ENCODE measurements around the gene DDIAS.
A peak's percentile ranks its signal among the peaks of the same experiment; 100 is the strongest.
"Not testable (repeated sequence)": the region's sequence is repeated elsewhere in the genome, so short reads cannot be mapped to it uniquely, and the experiment has no call there.

The DDIAS gene

GRCh38 chr11:82922396-82923173 lies 21.0 kb downstream of the DDIAS start:
- DNase-seq (ENCODE audit: low read depth in 1 of 2, low spot score in 1 of 2) = not testable (repeated sequence)

- no peak for DNase-seq (ENCODE audit: low read depth in 1 of 2, low spot score in 1 of 2)
These were observed 23.1 kb downstream of the DDIAS start for GRCh38 chr11:82924522-82925224.

GRCh38 chr11:82927264-82927880 lies 25.8 kb downstream of the DDIAS start:
- peak in 1 of 2 donors; percentile 30 for DNase-seq (ENCODE audit: low read depth in 1 of 2, low spot score in 1 of 2)

GRCh38 chr11:82929121-82929520 lies 27.6 kb downstream of the DDIAS start:
- no peak for DNase-seq (ENCODE audit: low read depth in 1 of 2, low spot score in 1 of 2)

- no peak for DNase-seq (ENCODE audit: low read depth in 1 of 2, low spot score in 1 of 2)
These were observed 28.7 kb downstream of the DDIAS start for GRCh38 chr11:82930229-82930628.

- no peak for DNase-seq (ENCODE audit: low read depth in 1 of 2, low spot score in 1 of 2)
These were observed 29.2 kb downstream of the DDIAS start for GRCh38 chr11:82930734-82931133.

GRCh38 chr11:82932564-82932963 lies 31.0 kb downstream of the DDIAS start:
- DNase-seq (ENCODE audit: low read depth in 1 of 2, low spot score in 1 of 2) = no peak

DNA sequence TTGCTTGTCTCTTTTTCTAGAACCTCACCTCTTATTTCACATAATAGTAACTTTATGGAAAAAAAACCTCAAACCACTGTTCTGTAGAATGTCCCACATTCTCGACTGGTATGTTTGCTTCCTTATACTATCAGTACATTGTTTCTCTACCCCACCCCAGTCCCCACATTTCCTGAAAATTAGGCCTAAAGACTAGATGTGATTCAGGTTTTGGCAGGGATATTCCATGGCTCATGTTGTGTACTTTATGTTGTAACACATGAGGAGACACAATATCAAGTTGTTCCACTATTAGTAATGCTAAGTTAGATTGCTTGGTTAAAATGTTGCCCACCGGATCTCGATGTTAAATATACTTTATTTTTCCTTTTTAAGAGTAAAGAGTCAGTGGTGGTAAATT lies 34.7 kb downstream of the DDIAS start:
- no peak for DNase-seq (ENCODE audit: low read depth in 1 of 2, low spot score in 1 of 2)

- no peak for DNase-seq (ENCODE audit: low read depth in 1 of 2, low spot score in 1 of 2)
These were observed 36.0 kb downstream of the DDIAS start for GRCh38 chr11:82937554-82937953.

- no peak for DNase-seq (ENCODE audit: low read depth in 1 of 2, low spot score in 1 of 2)
These were observed 37.9 kb downstream of the DDIAS start for GRCh38 chr11:82939456-82939855.

DNA sequence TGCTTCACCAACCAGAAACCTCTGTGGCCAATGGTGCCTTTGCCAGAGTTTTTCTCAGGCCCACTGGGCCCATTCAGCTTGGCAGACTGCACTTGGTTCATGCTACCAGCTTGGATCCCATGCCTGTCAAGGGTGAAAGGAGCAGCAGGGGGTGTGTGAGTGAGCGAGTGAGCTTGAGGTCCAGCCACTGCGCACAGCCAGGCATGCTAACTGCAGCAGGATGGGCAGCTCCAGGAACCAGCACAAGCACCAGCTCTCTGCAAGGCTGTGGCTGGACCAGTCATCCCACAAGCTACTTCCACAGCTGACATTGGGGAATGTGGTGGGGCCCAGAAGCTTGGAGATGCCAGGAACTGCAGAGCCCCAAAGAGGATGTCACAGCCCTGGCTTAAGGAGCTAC lies 40.8 kb downstream of the DDIAS start:
- DNase-seq (ENCODE audit: low read depth in 1 of 2, low spot score in 1 of 2) = no peak

DNA sequence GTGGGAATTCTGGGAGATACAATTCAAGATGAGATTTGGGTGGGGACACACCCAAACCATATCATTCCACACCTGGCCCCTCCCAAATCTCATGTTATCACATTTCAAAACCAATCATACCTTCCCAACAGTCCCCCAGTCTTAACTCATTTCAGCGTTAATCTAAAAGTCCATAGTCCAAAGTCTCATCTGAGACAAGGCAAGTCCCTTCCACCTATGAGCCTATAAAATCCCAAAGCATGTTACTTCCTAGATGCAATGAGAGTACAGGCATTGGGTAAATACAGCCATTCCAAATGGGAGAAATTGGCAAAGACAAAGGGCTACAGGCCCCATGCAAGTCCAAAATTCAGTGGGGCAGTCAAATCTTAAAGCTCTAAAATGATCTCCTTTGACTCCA lies 41.9 kb downstream of the DDIAS start:
- DNase-seq (ENCODE audit: low read depth in 1 of 2, low spot score in 1 of 2) = not testable (repeated sequence)

- DNase-seq (ENCODE audit: low read depth in 1 of 2, low spot score in 1 of 2) = no peak
These were observed 42.7 kb downstream of the DDIAS start for GRCh38 chr11:82944198-82944597.

GRCh38 chr11:82945041-82945440 lies 43.5 kb downstream of the DDIAS start:
- DNase-seq (ENCODE audit: low read depth in 1 of 2, low spot score in 1 of 2) = not testable (repeated sequence)

DNA sequence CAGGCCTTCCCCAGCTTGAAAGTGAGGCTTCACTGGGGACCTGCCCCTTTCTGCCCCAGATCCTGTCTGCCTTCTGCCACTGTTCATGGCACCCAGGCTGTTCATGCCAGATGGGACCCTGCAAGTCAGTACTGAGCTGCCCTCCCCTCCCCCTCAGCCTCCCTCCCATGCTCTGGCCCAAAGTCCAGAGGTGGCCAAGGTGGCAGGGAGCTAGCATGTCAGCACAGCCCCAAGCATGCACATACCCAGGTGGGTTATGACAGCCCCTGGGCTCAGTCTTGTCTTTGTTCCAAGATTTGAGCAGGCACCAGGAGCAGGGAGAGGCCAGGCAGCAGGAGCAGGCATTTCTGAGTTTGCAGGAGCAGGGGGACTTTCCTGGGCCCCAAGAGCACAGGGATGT lies 44.1 kb downstream of the DDIAS start:
- no peak for DNase-seq (ENCODE audit: low read depth in 1 of 2, low spot score in 1 of 2)

- no peak for DNase-seq (ENCODE audit: low read depth in 1 of 2, low spot score in 1 of 2)
These were observed 47.8 kb downstream of the DDIAS start for GRCh38 chr11:82949352-82949751.

- not testable (repeated sequence) for DNase-seq (ENCODE audit: low read depth in 1 of 2, low spot score in 1 of 2)
These were observed 49.0 kb downstream of the DDIAS start for GRCh38 chr11:82950502-82950901.

GRCh38 chr11:82955736-82956453 lies 54.4 kb downstream of the DDIAS start:
- not testable (repeated sequence) for DNase-seq (ENCODE audit: low read depth in 1 of 2, low spot score in 1 of 2)

- DNase-seq (ENCODE audit: low read depth in 1 of 2, low spot score in 1 of 2) = peak in 1 of 2 donors; percentile 45
These were observed 58.6 kb downstream of the DDIAS start for GRCh38 chr11:82959987-82960778.

DNA sequence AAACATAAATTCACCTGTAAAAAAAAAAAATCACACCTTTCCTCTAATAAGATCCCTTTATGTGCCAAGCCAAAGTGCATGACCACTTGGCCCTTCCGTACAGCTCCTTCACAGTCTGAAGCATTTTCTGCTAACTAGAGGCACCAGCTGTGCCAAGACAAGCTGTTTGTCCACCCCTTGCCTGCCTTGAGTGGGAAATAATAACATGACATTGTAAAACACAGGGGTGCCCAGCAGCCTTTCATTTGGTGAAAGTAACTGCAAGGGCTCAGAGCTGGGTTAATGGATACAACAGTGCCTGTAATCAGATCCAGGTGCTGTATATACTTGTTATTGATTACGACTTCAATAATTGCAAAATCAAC lies 59.2 kb downstream of the DDIAS start:
- no peak for DNase-seq (ENCODE audit: low read depth in 1 of 2, low spot score in 1 of 2)

DNA sequence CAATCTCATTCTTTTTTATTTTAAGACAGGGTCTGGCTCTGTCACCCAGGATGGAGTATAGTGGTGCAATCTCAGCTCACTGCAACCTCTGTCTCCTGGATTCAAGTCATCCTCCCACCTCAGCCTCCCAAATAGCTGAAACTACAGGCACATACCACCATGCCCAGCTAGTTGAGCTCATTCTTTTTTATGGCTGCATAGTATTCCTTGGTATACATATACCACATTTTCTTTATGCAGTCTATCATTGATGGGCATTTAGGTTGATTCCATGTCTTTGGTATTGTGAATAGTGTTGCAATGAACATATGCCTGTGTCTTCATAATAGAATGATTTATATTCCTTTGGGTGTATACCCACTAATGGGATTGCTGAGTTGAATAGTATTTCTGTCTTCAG lies 60.5 kb downstream of the DDIAS start:
- not testable (repeated sequence) for DNase-seq (ENCODE audit: low read depth in 1 of 2, low spot score in 1 of 2)
